Sigmoid colon (tissue), 7 donors: ENCODE data around the gene FNDC10. TPM values are rescaled to one million over a fixed set of nuclear protein-coding genes. Genes with fewer than 3 reads are reported as not detected.

Source experiments
- DNase-seq: peaks from one replicate; pipeline ENCODE4 v3.0.0-alpha.2; 2019
- H3K27ac ChIP-seq, 4 donors: fragments of 200-600 bp; sonication (generic); one replicate each; pipeline ENCODE4 v1.5.1; 2016 to 2019; ENCODE audit warnings: mild to moderate bottlenecking in 1 of 4
- H3K27me3 ChIP-seq, 3 donors: fragments of 200-600 bp; sonication (generic); one replicate each; pipeline ENCODE4 v1.5.1; 2019; ENCODE audit warnings: mild to moderate bottlenecking in 1 of 3
- H3K36me3 ChIP-seq, 4 donors: fragments of 200-600 bp; sonication (generic); one replicate each; pipeline ENCODE4 v1.5.1; 2016 to 2019
- H3K4me1 ChIP-seq, 4 donors: fragments of 200-600 bp; sonication (generic); one replicate each; pipeline ENCODE4 v1.5.1; 2017 to 2019
- H3K4me3 ChIP-seq, 4 donors: fragments of 200-600 bp; sonication (generic); one replicate each; pipeline ENCODE4 v1.5.1; 2017 to 2019; ENCODE audit warnings: mild to moderate bottlenecking in 2 of 4, moderate library complexity in 1 of 4
- H3K9me3 ChIP-seq, 4 donors: fragments of 200-600 bp in 3 of 4; sonication (generic) in 3 of 4; one replicate each; pipeline versions ENCODE4 v1.5.1 to v1.6.1; 2013 to 2019
- CTCF ChIP-seq, 4 experiments: fragments of 450-650 bp in 3 of 4; fragments of 200-600 bp in 1 of 4; IDR thresholded peaks; one replicate each; pipeline ENCODE4 v1.5.1; 2016 to 2019; ENCODE audit warnings: antibody characterized with exemption in 4 of 4, mild to moderate bottlenecking in 3 of 4, moderate library complexity in 2 of 4
- EP300 ChIP-seq, 4 donors: sonication (generic); formaldehyde crosslinking; IDR thresholded peaks; one replicate each; pipeline ENCODE4 v1.6.1; 2017; ENCODE audit warnings: antibody characterized with exemption in 4 of 4
- POLR2A ChIP-seq, 2 donors: fragments of 450-650 bp; IDR thresholded peaks; one replicate each; pipeline ENCODE4 v1.6.1; 2016; ENCODE audit warnings: antibody characterized with exemption in 2 of 2, mild to moderate bottlenecking in 2 of 2, moderate library complexity in 2 of 2
- POLR2AphosphoS5 ChIP-seq, 4 donors: sonication (generic); formaldehyde crosslinking; IDR thresholded peaks; one replicate each; pipeline ENCODE4 v1.6.1; 2017; ENCODE audit warnings: antibody characterized with exemption in 4 of 4
- WGBS, 2 donors: extraction: QIAGEN DNeasy Blood & Tissue Kit; methylation state at CpG; one replicate each; pipeline ENCODE4 v1.1.7; 2013; 5-methylcytosine and 5-hydroxymethylcytosine counted together
- intact Hi-C: fragments of 100-400 bp; cut with DNase I; formaldehyde crosslinking; loops from one replicate; pipeline ENCODE4 v1.15.1; 2023
- polyA plus RNA-seq, 3 donors: library from polyadenylated mRNA; stranded (reverse); fragments of 200-250 nt; gene quantifications; one replicate each; pipeline ENCODE4 v1.2.3, GENCODE V29; 2013
- total RNA-seq, 4 donors: library from RNA; depleted of rRNA; stranded (reverse); fragments of >200 nt; gene quantifications; one replicate each; pipeline ENCODE4 v1.1.0, GENCODE V29; 2016
- donor health status: healthy with polysubstance abuse.
- donor health status: Bipolar disorder and iron deficiency.
- donor health status: healthy.

FNDC10 gene
- total and polyA plus RNA-seq, 7 donors: 0.82 to 3.5 (median 2.2) TPM

- H3K4me1 ChIP-seq: no peaks in the 10 kb centered on the region
- no peak overlapping the region for H3K4me3 ChIP-seq
- no peak overlapping the region for H3K27ac ChIP-seq
- peaks cover 0 to 38% (median 8%) of the 10 kb centered on the region in 4 donors for H3K36me3 ChIP-seq
- WGBS, 2 donors: 94 to 95% methylated on average over 51 of the region's 51 CpGs
- no peak for DNase-seq
- intact Hi-C loops: no loop called here
- H3K9me3 ChIP-seq: no peaks in the 10 kb centered on the region
- peaks cover 0 to 5% (median 1%) of the 10 kb centered on the region in 3 donors for H3K27me3 ChIP-seq
- no peak for TF ChIP-seq POLR2AphosphoS5 (IDR thresholded peaks at IDR 0.05)
- no peak for TF ChIP-seq CTCF (IDR thresholded peaks at IDR 0.05)
- TF ChIP-seq EP300 (IDR thresholded peaks at IDR 0.05): no peak
- no peak for TF ChIP-seq POLR2A (IDR thresholded peaks at IDR 0.05)
Measured at GRCh38 chr1:1623631-1624442, 23.9 kb upstream of the FNDC10 start.

GRCh38 chr1:1623181-1623630, 23.3 kb upstream of the FNDC10 start:
- intact Hi-C loops: no loop called here

GRCh38 chr1:1622788-1623094, 22.8 kb upstream of the FNDC10 start:
- no peak for DNase-seq
- no peaks in the 10 kb centered on the region for H3K9me3 ChIP-seq
- no peaks in the 10 kb centered on the region for H3K27me3 ChIP-seq
- H3K27ac ChIP-seq: no peak overlapping the region
- H3K4me1 ChIP-seq: peaks cover 0 to 4% (median under 1%) of the 10 kb centered on the region in 4 donors
- WGBS, 2 donors: 94% methylated on average over 17 of the region's 17 CpGs
- H3K36me3 ChIP-seq: peaks cover 0 to 39% (median 4%) of the 10 kb centered on the region in 4 donors
- H3K4me3 ChIP-seq: no peak overlapping the region
- intact Hi-C loops: no loop called here
- TF ChIP-seq EP300 (IDR thresholded peaks at IDR 0.05): no peak
- no peak for TF ChIP-seq POLR2AphosphoS5 (IDR thresholded peaks at IDR 0.05)
- TF ChIP-seq POLR2A (IDR thresholded peaks at IDR 0.05): no peak
- no peak for TF ChIP-seq CTCF (IDR thresholded peaks at IDR 0.05)

More at GRCh38 chr1:1623181-1623630, 23.3 kb upstream of the FNDC10 start:
- H3K4me1 ChIP-seq: no peaks in the 10 kb centered on the region
- H3K36me3 ChIP-seq: peaks cover under 1 to 39% (median 6%) of the 10 kb centered on the region in 4 donors
- no peak overlapping the region for H3K4me3 ChIP-seq
- 96% methylated on average over 33 of the region's 33 CpGs for WGBS, 2 donors
- no peak for DNase-seq
- no peaks in the 10 kb centered on the region for H3K27me3 ChIP-seq
- H3K27ac ChIP-seq: no peak overlapping the region
- no peaks in the 10 kb centered on the region for H3K9me3 ChIP-seq
- TF ChIP-seq EP300 (IDR thresholded peaks at IDR 0.05) (no peak), POLR2A (IDR thresholded peaks at IDR 0.05) (no peak), POLR2AphosphoS5 (IDR thresholded peaks at IDR 0.05) (no peak), CTCF (IDR thresholded peaks at IDR 0.05) (no peak)

- Histone ChIP-seq H3K27me3 (no peaks in the 10 kb centered on the region), H3K27ac (no peak overlapping the region), H3K9me3 (no peaks in the 10 kb centered on the region), H3K4me3 (no peak overlapping the region), H3K36me3 (peaks cover 0 to 39% (median 3%) of the 10 kb centered on the region in 4 donors), H3K4me1 (peaks cover 0 to 10% (median 4%) of the 10 kb centered on the region in 4 donors)
- no peak for DNase-seq
- TF ChIP-seq EP300 (IDR thresholded peaks at IDR 0.05) (no peak), CTCF (IDR thresholded peaks at IDR 0.05) (no peak), POLR2A (IDR thresholded peaks at IDR 0.05) (no peak), POLR2AphosphoS5 (IDR thresholded peaks at IDR 0.05) (no peak)
- WGBS, 2 donors: 83 to 86% methylated on average over 21 of the region's 21 CpGs
- intact Hi-C loops: no loop called here
Measured at GRCh38 chr1:1622010-1622787, 22.3 kb upstream of the FNDC10 start.
